Measurements from ENCODE around the gene PIGU. TPM values are rescaled to one million over a fixed set of nuclear protein-coding genes. Genes with fewer than 3 reads are reported as not detected.

The PIGU gene
- total and polyA plus RNA-seq, 2 of the 13 experiments (the other 11 are each of a cell fraction or from before 2014, with no cell fraction given), result 45.5 to 231 TPM

DNA sequence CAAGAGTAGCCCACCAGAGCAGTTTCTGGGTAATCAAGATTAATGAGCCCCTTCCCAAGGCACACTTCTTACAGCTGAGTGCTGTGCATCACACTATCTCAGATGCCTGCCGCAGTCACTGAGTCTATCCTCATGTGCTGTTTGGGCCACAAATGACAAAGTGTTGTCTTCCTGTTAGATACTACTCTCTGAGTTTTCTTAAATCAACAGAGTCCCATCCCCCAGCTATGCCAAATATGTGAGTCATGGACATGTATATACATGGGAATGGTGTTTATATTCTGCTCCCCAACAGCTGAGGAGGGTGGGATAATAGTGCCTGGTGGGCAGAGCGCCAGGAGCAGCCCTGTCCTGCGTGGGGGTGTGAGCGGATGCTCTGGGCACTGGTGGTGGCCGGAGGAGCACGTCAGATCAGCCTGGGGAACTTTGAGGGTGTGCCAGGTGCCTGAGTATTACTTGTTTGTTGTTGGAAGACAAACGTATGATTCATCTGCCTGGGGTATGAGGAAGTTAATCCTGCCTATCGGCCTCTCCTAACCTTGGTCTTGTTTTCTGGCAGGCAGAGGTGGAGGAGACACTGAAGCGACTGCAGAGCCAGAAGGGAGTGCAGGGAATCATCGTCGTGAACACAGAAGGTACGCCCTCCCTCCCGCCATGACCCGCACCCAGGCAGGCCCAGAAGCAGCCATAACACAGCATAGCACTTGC lies 151.0 kb downstream of the PIGU start (continued):
- peak; percentile 85 for TF ChIP-seq HMGXB3 (CRISPR knock-in tag; IDR thresholded peaks at IDR 0.05; ENCODE audit: borderline replicate concordance)
- TF ChIP-seq DPF2 (CRISPR knock-in tag; IDR thresholded peaks at IDR 0.05; ENCODE audit: borderline replicate concordance, low read depth), result peak; percentile 92
- no peak for TF ChIP-seq PTBP1 (IDR thresholded peaks at IDR 0.05; ENCODE audit: low read depth, low read length, poor library complexity, severe bottlenecking)
- TF ChIP-seq, protein P1, sequence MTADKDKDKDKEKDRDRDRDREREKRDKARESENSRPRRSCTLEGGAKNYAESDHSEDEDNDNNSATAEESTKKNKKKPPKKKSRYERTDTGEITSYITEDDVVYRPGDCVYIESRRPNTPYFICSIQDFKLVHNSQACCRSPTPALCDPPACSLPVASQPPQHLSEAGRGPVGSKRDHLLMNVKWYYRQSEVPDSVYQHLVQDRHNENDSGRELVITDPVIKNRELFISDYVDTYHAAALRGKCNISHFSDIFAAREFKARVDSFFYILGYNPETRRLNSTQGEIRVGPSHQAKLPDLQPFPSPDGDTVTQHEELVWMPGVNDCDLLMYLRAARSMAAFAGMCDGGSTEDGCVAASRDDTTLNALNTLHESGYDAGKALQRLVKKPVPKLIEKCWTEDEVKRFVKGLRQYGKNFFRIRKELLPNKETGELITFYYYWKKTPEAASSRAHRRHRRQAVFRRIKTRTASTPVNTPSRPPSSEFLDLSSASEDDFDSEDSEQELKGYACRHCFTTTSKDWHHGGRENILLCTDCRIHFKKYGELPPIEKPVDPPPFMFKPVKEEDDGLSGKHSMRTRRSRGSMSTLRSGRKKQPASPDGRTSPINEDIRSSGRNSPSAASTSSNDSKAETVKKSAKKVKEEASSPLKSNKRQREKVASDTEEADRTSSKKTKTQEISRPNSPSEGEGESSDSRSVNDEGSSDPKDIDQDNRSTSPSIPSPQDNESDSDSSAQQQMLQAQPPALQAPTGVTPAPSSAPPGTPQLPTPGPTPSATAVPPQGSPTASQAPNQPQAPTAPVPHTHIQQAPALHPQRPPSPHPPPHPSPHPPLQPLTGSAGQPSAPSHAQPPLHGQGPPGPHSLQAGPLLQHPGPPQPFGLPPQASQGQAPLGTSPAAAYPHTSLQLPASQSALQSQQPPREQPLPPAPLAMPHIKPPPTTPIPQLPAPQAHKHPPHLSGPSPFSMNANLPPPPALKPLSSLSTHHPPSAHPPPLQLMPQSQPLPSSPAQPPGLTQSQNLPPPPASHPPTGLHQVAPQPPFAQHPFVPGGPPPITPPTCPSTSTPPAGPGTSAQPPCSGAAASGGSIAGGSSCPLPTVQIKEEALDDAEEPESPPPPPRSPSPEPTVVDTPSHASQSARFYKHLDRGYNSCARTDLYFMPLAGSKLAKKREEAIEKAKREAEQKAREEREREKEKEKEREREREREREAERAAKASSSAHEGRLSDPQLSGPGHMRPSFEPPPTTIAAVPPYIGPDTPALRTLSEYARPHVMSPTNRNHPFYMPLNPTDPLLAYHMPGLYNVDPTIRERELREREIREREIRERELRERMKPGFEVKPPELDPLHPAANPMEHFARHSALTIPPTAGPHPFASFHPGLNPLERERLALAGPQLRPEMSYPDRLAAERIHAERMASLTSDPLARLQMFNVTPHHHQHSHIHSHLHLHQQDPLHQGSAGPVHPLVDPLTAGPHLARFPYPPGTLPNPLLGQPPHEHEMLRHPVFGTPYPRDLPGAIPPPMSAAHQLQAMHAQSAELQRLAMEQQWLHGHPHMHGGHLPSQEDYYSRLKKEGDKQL (CRISPR knock-in tag; IDR thresholded peaks at IDR 0.05; ENCODE audit: low read depth), result 0 out of 2 replicates have a peak, but pooled peaks have one; percentile 56
- TF ChIP-seq MXI1 (IDR thresholded peaks at IDR 0.05; ENCODE audit: borderline replicate concordance, low read depth, low read length), result peak; percentile 66; the same call in 1 of the 3 replicates
- TF ChIP-seq, protein P2, sequence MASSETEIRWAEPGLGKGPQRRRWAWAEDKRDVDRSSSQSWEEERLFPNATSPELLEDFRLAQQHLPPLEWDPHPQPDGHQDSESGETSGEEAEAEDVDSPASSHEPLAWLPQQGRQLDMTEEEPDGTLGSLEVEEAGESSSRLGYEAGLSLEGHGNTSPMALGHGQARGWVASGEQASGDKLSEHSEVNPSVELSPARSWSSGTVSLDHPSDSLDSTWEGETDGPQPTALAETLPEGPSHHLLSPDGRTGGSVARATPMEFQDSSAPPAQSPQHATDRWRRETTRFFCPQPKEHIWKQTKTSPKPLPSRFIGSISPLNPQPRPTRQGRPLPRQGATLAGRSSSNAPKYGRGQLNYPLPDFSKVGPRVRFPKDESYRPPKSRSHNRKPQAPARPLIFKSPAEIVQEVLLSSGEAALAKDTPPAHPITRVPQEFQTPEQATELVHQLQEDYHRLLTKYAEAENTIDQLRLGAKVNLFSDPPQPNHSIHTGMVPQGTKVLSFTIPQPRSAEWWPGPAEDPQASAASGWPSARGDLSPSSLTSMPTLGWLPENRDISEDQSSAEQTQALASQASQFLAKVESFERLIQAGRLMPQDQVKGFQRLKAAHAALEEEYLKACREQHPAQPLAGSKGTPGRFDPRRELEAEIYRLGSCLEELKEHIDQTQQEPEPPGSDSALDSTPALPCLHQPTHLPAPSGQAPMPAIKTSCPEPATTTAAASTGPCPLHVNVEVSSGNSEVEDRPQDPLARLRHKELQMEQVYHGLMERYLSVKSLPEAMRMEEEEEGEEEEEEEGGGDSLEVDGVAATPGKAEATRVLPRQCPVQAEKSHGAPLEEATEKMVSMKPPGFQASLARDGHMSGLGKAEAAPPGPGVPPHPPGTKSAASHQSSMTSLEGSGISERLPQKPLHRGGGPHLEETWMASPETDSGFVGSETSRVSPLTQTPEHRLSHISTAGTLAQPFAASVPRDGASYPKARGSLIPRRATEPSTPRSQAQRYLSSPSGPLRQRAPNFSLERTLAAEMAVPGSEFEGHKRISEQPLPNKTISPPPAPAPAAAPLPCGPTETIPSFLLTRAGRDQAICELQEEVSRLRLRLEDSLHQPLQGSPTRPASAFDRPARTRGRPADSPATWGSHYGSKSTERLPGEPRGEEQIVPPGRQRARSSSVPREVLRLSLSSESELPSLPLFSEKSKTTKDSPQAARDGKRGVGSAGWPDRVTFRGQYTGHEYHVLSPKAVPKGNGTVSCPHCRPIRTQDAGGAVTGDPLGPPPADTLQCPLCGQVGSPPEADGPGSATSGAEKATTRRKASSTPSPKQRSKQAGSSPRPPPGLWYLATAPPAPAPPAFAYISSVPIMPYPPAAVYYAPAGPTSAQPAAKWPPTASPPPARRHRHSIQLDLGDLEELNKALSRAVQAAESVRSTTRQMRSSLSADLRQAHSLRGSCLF (CRISPR knock-in tag; IDR thresholded peaks at IDR 0.05; ENCODE audit: borderline replicate concordance), result no peak
- no peak for TF ChIP-seq ZNF282 (IDR thresholded peaks at IDR 0.05; ENCODE audit: partially characterized antibody)
- no peak for TF ChIP-seq ZNF747 (CRISPR knock-in tag; IDR thresholded peaks at IDR 0.05; ENCODE audit: borderline replicate concordance)
- TF ChIP-seq ZNF264 (CRISPR knock-in tag; IDR thresholded peaks at IDR 0.05), result peak; percentile 66
- TF ChIP-seq, protein P3, sequence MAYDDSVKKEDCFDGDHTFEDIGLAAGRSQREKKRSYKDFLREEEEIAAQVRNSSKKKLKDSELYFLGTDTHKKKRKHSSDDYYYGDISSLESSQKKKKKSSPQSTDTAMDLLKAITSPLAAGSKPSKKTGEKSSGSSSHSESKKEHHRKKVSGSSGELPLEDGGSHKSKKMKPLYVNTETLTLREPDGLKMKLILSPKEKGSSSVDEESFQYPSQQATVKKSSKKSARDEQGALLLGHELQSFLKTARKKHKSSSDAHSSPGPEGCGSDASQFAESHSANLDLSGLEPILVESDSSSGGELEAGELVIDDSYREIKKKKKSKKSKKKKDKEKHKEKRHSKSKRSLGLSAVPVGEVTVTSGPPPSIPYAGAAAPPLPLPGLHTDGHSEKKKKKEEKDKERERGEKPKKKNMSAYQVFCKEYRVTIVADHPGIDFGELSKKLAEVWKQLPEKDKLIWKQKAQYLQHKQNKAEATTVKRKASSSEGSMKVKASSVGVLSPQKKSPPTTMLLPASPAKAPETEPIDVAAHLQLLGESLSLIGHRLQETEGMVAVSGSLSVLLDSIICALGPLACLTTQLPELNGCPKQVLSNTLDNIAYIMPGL (CRISPR knock-in tag; IDR thresholded peaks at IDR 0.05; ENCODE audit: borderline replicate concordance in 1 of 2, low read depth in 1 of 2), result peak; percentile 51 to 87; a peak in 2 of 4 replicates
